Measurements from ENCODE around the gene RARRES2.

- no peak for TF ChIP-seq CTCF (conservative IDR thresholded peaks at IDR 0.05)
- no peak for TF ChIP-seq EZH2 (IDR thresholded peaks at IDR 0.05; ENCODE audit: low read depth)
Observed at GRCh38 chr7:150325901-150326300, 15.5 kb downstream of the RARRES2 start.

All from PC-9 (cell line).